ENCODE data around the gene CALHM3. TPM values are rescaled to one million over a fixed set of nuclear protein-coding genes. Genes with fewer than 3 reads are reported as not detected.

Gene CALHM3
- total RNA-seq, 1 donor, result not detected

- Histone ChIP-seq H3K36me3 (ENCODE audit: insufficient read depth, low read length) (no peaks in the 10 kb centered on the region), H3K79me2 (ENCODE audit: insufficient read depth, low read length) (no peaks in the 10 kb centered on the region)
- DNase-seq (ENCODE audit: insufficient read length, low spot score, missing footprints), result peak; percentile 23
Measured at GRCh38 chr10:103467406-103467805, 11.6 kb downstream of the CALHM3 start.

DNA sequence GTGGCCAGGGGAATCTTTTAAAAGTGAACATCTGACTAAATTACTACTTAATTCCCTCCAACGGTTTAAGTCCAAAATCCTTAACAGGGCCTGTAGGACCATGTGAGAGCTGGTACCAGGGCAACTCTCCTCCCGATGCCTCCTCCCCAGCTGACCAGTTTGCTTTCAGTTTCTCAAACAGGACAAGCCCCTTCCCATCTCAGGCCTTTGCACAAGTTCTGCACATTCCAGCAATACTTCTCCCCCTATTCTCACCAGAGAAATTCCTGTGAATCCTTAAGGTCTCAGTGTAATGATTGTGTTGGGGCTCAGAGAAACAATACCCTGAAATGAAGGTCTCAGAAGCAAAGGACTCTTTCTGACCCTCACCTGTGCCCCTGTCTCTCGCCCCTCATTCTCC is 12.3 kb downstream of the CALHM3 start:
- Histone ChIP-seq H4K20me1 (ENCODE audit: insufficient read depth, low read length) (no peaks in the 10 kb centered on the region), H3K36me3 (ENCODE audit: insufficient read depth, low read length) (no peaks in the 10 kb centered on the region), H3K4me1 (ENCODE audit: insufficient read depth, low read length) (no peaks in the 10 kb centered on the region), H3K4me2 (ENCODE audit: insufficient read depth, low read length) (no peak overlapping the region), H3K79me2 (ENCODE audit: insufficient read depth, low read length) (no peaks in the 10 kb centered on the region), H3K27me3 (ENCODE audit: insufficient read depth, low read length) (no peaks in the 10 kb centered on the region), H3K9me3 (ENCODE audit: low read depth, low read length) (no peaks in the 10 kb centered on the region), H3K4me3 (ENCODE audit: insufficient read depth, low read length) (no peak overlapping the region), H2AFZ (ENCODE audit: low read length) (no peak overlapping the region), H3K27ac (ENCODE audit: low read depth, low read length) (no peak overlapping the region)
- peak; percentile 37 for DNase-seq (ENCODE audit: insufficient read length, low spot score, missing footprints)
- TF ChIP-seq, protein P1, sequence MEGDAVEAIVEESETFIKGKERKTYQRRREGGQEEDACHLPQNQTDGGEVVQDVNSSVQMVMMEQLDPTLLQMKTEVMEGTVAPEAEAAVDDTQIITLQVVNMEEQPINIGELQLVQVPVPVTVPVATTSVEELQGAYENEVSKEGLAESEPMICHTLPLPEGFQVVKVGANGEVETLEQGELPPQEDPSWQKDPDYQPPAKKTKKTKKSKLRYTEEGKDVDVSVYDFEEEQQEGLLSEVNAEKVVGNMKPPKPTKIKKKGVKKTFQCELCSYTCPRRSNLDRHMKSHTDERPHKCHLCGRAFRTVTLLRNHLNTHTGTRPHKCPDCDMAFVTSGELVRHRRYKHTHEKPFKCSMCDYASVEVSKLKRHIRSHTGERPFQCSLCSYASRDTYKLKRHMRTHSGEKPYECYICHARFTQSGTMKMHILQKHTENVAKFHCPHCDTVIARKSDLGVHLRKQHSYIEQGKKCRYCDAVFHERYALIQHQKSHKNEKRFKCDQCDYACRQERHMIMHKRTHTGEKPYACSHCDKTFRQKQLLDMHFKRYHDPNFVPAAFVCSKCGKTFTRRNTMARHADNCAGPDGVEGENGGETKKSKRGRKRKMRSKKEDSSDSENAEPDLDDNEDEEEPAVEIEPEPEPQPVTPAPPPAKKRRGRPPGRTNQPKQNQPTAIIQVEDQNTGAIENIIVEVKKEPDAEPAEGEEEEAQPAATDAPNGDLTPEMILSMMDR (IDR thresholded peaks at IDR 0.05; ENCODE audit: extremely low read depth, low read depth, low read length), result no peak

More at GRCh38 chr10:103467406-103467805, 11.6 kb downstream of the CALHM3 start:
- TF ChIP-seq, protein P1 (IDR thresholded peaks at IDR 0.05; ENCODE audit: extremely low read depth, low read depth, low read length), result no peak
- H2AFZ ChIP-seq (ENCODE audit: low read length), result no peak overlapping the region
- H4K20me1 ChIP-seq (ENCODE audit: insufficient read depth, low read length), result no peaks in the 10 kb centered on the region
- H3K27ac ChIP-seq (ENCODE audit: low read depth, low read length), result no peak overlapping the region
- H3K27me3 ChIP-seq (ENCODE audit: insufficient read depth, low read length), result no peaks in the 10 kb centered on the region
- no peaks in the 10 kb centered on the region for H3K9me3 ChIP-seq (ENCODE audit: low read depth, low read length)
- no peaks in the 10 kb centered on the region for H3K4me1 ChIP-seq (ENCODE audit: insufficient read depth, low read length)
- H3K4me3 ChIP-seq (ENCODE audit: insufficient read depth, low read length), result no peak overlapping the region
- no peak overlapping the region for H3K4me2 ChIP-seq (ENCODE audit: insufficient read depth, low read length)

GRCh38 chr10:103465411-103466179 is 13.4 kb downstream of the CALHM3 start:
- Histone ChIP-seq H2AFZ (ENCODE audit: low read length) (no peak overlapping the region), H3K4me1 (ENCODE audit: insufficient read depth, low read length) (no peaks in the 10 kb centered on the region), H4K20me1 (ENCODE audit: insufficient read depth, low read length) (no peaks in the 10 kb centered on the region), H3K27me3 (ENCODE audit: insufficient read depth, low read length) (no peaks in the 10 kb centered on the region), H3K27ac (ENCODE audit: low read depth, low read length) (no peak overlapping the region), H3K79me2 (ENCODE audit: insufficient read depth, low read length) (no peaks in the 10 kb centered on the region), H3K9me3 (ENCODE audit: low read depth, low read length) (no peaks in the 10 kb centered on the region), H3K4me2 (ENCODE audit: insufficient read depth, low read length) (no peak overlapping the region), H3K4me3 (ENCODE audit: insufficient read depth, low read length) (no peak overlapping the region), H3K36me3 (ENCODE audit: insufficient read depth, low read length) (no peaks in the 10 kb centered on the region)
- TF ChIP-seq, protein P1 (IDR thresholded peaks at IDR 0.05; ENCODE audit: extremely low read depth, low read depth, low read length), result no peak
- peak; percentile 5 for DNase-seq (ENCODE audit: insufficient read length, low spot score, missing footprints)

DNA sequence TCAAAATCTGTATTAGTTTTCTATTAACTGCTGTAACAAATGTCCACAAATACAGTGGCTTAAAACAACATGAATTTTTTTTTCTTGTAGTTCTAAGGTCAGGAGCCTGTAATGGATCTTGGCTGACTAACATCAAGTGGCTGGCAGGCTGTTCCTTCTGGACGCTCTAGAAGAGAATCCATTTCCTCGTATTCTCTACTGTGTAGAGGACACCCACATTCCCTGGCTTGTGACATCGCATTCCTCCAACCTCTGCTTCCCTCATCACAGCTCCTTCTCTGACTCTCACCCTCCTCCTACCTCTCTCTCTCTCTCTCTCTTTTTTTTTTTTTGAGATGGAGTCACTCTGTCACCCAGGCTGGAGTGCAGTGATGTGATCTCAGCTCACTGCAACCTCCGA is 15.5 kb downstream of the CALHM3 start:
- Histone ChIP-seq H3K36me3 (ENCODE audit: insufficient read depth, low read length) (no peaks in the 10 kb centered on the region), H3K4me1 (ENCODE audit: insufficient read depth, low read length) (no peaks in the 10 kb centered on the region), H3K9me3 (ENCODE audit: low read depth, low read length) (no peaks in the 10 kb centered on the region), H4K20me1 (ENCODE audit: insufficient read depth, low read length) (no peaks in the 10 kb centered on the region), H2AFZ (ENCODE audit: low read length) (no peak overlapping the region), H3K4me3 (ENCODE audit: insufficient read depth, low read length) (no peak overlapping the region), H3K79me2 (ENCODE audit: insufficient read depth, low read length) (no peaks in the 10 kb centered on the region), H3K27me3 (ENCODE audit: insufficient read depth, low read length) (no peaks in the 10 kb centered on the region), H3K27ac (ENCODE audit: low read depth, low read length) (no peak overlapping the region), H3K4me2 (ENCODE audit: insufficient read depth, low read length) (no peak overlapping the region)
- peak; percentile 81 for DNase-seq (ENCODE audit: insufficient read length, low spot score, missing footprints)
- TF ChIP-seq, protein P1 (IDR thresholded peaks at IDR 0.05; ENCODE audit: extremely low read depth, low read depth, low read length), result no peak
